Astrocyte of the hippocampus (primary cell): ENCODE measurements around the gene NES.

Experiments used
- DNase-seq: peaks from one replicate; pipeline ENCODE4 v3.0.0; 2011; ENCODE audit warnings: low read depth, low spot score

Gene NES

DNA sequence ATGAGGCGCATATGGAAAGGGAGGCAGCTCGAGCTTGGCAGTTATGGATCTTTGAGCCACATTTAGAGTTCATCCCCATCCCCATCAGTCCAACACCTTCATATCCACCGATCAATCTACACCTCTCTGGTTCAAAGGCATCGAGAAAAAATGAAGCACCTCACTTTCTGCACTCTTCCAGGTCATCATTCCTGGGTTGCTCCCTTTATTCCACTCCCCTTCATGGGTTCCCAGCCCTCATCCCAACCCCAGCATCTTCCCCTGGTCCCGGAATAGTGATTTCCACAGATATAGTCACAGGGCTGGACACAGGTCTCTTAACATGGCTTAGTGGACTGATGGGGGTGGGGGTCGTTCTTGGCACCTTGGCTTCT is 57.6 kb downstream of the NES start:
- no peak for DNase-seq

- DNase-seq, result peak; percentile 32
Measured at GRCh38 chr1:156618853-156619581, 58.2 kb downstream of the NES start, which contains the start of gene HAPLN2. HAPLN2 (plus strand) TSS chr1:156619415; CDS start chr1:156623491, 4,076 bp downstream.
